Testis (tissue), 3 donors: ENCODE data around the gene CLEC16A. TPM values are rescaled to one million over a fixed set of nuclear protein-coding genes. Genes with fewer than 3 reads are reported as not detected.

Source experiments
- DNase-seq: peaks from one replicate; pipeline ENCODE4 v3.0.0-alpha.2; 2019
- H3K27ac ChIP-seq, 2 donors: fragments of 200-600 bp; sonication (generic); one replicate each; pipeline ENCODE4 v1.5.1; 2019
- H3K27me3 ChIP-seq: fragments of 200-600 bp; sonication (generic); one replicate; pipeline ENCODE4 v1.5.1; 2019
- H3K36me3 ChIP-seq: fragments of 200-600 bp; sonication (generic); one replicate; pipeline ENCODE4 v1.5.1; 2017; ENCODE audit warnings: low read depth; ENCODE audit errors: missing control alignments
- H3K4me1 ChIP-seq: fragments of 200-600 bp; sonication (generic); one replicate; pipeline ENCODE4 v1.5.1; 2019
- H3K4me3 ChIP-seq, 2 donors: fragments of 200-600 bp; sonication (generic); one replicate each; pipeline ENCODE4 v1.5.1; 2017 to 2019
- H3K9me3 ChIP-seq: fragments of 200-600 bp; sonication (generic); one replicate; pipeline ENCODE4 v1.5.1; 2017
- CTCF ChIP-seq, 3 experiments: fragments of 450-650 bp in 2 of 3; fragments of 200-600 bp in 1 of 3; sonication (generic) in 1 of 3; IDR thresholded peaks; one replicate each; pipeline ENCODE4 v1.5.1; 2016 to 2019; ENCODE audit warnings: antibody characterized with exemption in 3 of 3, mild to moderate bottlenecking in 2 of 3, moderate library complexity in 1 of 3
- POLR2A ChIP-seq: fragments of 450-650 bp; IDR thresholded peaks from one replicate; pipeline ENCODE4 v1.6.1; 2017; ENCODE audit warnings: antibody characterized with exemption, mild to moderate bottlenecking, moderate library complexity
- WGBS, 2 donors: methylation state at CpG; one replicate each; pipeline ENCODE4 v1.1.5; 2018; 5-methylcytosine and 5-hydroxymethylcytosine counted together
- intact Hi-C: fragments of 100-400 bp; cut with DNase I; formaldehyde crosslinking; loops from one replicate; pipeline ENCODE4 v1.15.1; 2023; ENCODE audit warnings: low total_unique reads
- polyA plus RNA-seq: library from polyadenylated mRNA; stranded (reverse); fragments of 350-450 nt; fragmentation: Illumina TruSeq; extraction: RNeasy Lipid Tissue Mini Kit (QIAGEN cat#74804); gene quantifications from one replicate; pipeline ENCODE4 v1.2.3, GENCODE V29; 2014; ENCODE audit warnings: low read depth, low replicate concordance; ENCODE audit not compliant: insufficient read depth
- total RNA-seq, 2 donors: library from RNA; depleted of rRNA; stranded (reverse); fragments of >200 nt; gene quantifications; one replicate each; pipeline ENCODE4 v1.2.3, GENCODE V29; 2016

CLEC16A gene
- total and polyA plus RNA-seq, 3 donors from 2014 or later = 93.9 to 126 (median 122) TPM

GRCh38 chr16:11224894-11225676, 280.7 kb downstream of the CLEC16A start:
- Histone ChIP-seq H3K4me3 (no peak overlapping the region), H3K27me3 (no peaks in the 10 kb centered on the region), H3K4me1 (peaks cover 5% of the 10 kb centered on the region), H3K36me3 (no peaks in the 10 kb centered on the region), H3K27ac (no peak overlapping the region), H3K9me3 (no peaks in the 10 kb centered on the region)
- intact Hi-C loops = no loop called here
- no peak for DNase-seq
- TF ChIP-seq POLR2A = no peak
- WGBS, 2 donors = 68 to 70% methylated on average over 13 to 21 of the region's 21 CpGs

- H3K27ac ChIP-seq = no peak overlapping the region
- no peak overlapping the region for H3K4me3 ChIP-seq
- no peaks in the 10 kb centered on the region for H3K9me3 ChIP-seq
- H3K4me1 ChIP-seq = peaks cover 5% of the 10 kb centered on the region
- no peak for TF ChIP-seq CTCF (IDR thresholded peaks at IDR 0.05)
- TF ChIP-seq POLR2A = no peak
- no peaks in the 10 kb centered on the region for H3K27me3 ChIP-seq
- no peak for DNase-seq
- 85 to 87% methylated on average over 13 to 18 of the region's 18 CpGs for WGBS, 2 donors
- intact Hi-C loops = no loop called here
- H3K36me3 ChIP-seq = no peaks in the 10 kb centered on the region
Measured at GRCh38 chr16:11225677-11226549, 281.5 kb downstream of the CLEC16A start.

- intact Hi-C loops = no loop called here
- TF ChIP-seq CTCF (IDR thresholded peaks at IDR 0.05) (no peak), POLR2A (no peak)
- H3K9me3 ChIP-seq = no peaks in the 10 kb centered on the region
- no peak overlapping the region for H3K4me3 ChIP-seq
- H3K4me1 ChIP-seq = peaks cover 3% of the 10 kb centered on the region
- no peak for DNase-seq
- no peaks in the 10 kb centered on the region for H3K36me3 ChIP-seq
- WGBS, 2 donors = 75 to 77% methylated on average over 5 of the region's 5 CpGs
- H3K27me3 ChIP-seq = no peaks in the 10 kb centered on the region
- H3K27ac ChIP-seq = no peak overlapping the region
Measured at GRCh38 chr16:11229432-11229831, 285.1 kb downstream of the CLEC16A start.

GRCh38 chr16:11229906-11230305, 285.5 kb downstream of the CLEC16A start:
- Histone ChIP-seq H3K27ac (no peak overlapping the region), H3K27me3 (no peaks in the 10 kb centered on the region), H3K4me3 (no peak overlapping the region), H3K36me3 (no peaks in the 10 kb centered on the region), H3K4me1 (peaks cover 3% of the 10 kb centered on the region), H3K9me3 (no peaks in the 10 kb centered on the region)
- intact Hi-C loops = no loop called here
- no peak for DNase-seq
- WGBS, 2 donors = 73% methylated on average over 4 of the region's 4 CpGs; no CpG with 5 or more reads in 1 of the 2 donors
- TF ChIP-seq POLR2A (no peak), CTCF (IDR thresholded peaks at IDR 0.05) (no peak)

- H3K27ac ChIP-seq = no peak overlapping the region
- no peaks in the 10 kb centered on the region for H3K27me3 ChIP-seq
- WGBS, 2 donors = 64% methylated on average over 10 of the region's 10 CpGs
- no peaks in the 10 kb centered on the region for H3K36me3 ChIP-seq
- no peak overlapping the region for H3K4me3 ChIP-seq
- DNase-seq = no peak
- no peaks in the 10 kb centered on the region for H3K9me3 ChIP-seq
- TF ChIP-seq POLR2A (no peak), CTCF (IDR thresholded peaks at IDR 0.05) (no peak)
- intact Hi-C loops = no loop called here
- peaks cover 3% of the 10 kb centered on the region for H3K4me1 ChIP-seq
Measured at GRCh38 chr16:11231367-11231970, 287.1 kb downstream of the CLEC16A start.
